ENCODE results near the gene NOX5. TPM values are rescaled to one million over a fixed set of nuclear protein-coding genes. Genes with fewer than 3 reads are reported as not detected.

Gene NOX5
- total RNA-seq, 1 experiment from 2014 or later, result 1.1 TPM

DNA sequence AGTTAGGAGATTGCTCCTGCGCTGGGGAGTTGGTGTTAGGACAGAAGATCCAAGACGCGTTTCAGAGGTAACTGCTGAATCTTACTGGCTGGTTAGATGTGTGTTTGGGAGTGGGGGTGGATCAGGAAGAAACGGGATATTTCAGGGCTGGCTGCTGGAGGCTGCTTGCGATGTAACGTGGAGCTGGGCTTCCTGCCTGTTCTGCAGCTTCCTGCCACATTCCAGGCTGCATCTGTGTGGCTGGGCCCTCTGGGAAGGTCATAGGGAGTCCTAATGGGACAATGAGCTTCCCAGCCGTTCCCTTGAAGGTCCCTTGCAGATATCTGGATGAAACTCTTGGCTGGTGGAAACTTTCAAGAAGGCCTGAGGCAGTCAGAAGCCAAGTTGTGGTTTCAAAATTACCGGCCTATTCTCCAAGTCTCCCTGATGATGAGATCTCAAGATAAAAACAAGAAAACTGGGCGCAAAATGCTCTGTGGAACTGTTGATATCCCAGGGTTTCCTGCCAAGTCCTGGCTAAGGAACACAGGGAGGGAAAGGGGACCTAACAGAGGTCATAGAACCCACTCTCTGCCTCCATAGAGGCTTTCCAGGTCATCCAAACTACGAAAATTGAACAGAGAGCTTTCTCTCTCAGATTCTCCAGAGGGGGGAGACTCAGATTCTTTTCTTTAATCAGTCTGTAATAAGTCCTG lies 67.0 kb downstream of the NOX5 start:
- peak; percentile 85 for DNase-seq (ENCODE audit: low read depth)

DNA sequence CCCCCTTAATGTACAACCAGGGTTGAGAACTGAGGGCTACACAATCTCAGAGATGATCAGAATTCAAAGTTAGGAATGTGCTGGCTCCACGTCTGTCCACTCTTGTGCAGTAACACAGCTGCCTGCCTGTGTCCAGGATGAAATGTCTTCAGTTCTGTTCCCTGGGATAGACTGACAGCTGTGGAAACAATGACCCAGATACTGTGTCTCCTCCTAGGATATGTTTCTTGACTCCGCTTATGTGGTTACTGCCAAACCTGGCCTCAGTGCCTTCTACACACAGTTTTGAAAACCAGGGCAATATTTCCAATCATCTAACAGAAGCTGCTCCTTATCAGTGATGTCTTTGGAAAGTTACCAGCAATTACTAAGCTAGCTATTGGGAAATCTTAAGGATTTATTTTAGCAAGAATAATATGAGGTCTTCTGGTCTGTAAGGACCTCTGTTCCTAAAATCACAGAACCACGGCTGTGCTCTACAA lies 67.6 kb downstream of the NOX5 start:
- peak; percentile 33 for DNase-seq (ENCODE audit: low read depth)

DNA sequence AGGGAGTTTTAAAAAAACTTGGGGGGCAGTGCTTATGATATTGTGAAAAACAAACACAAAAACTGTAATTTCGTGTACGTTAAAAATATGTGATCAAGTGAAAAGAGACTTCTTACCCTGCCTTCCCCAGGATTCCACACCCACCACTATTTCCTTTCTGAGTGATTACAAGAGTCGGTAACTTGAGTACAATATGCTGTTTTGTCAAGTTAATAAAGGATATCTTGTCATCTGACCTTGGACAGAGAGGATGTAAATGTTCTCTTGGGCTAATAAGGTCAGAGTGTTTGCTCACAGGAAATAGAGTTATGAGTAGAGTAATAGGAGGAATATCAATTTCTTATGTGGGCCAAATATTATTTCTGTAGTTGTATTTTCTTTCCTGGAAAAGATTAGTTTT lies 68.1 kb downstream of the NOX5 start:
- DNase-seq (ENCODE audit: low read depth), result no peak

DNA sequence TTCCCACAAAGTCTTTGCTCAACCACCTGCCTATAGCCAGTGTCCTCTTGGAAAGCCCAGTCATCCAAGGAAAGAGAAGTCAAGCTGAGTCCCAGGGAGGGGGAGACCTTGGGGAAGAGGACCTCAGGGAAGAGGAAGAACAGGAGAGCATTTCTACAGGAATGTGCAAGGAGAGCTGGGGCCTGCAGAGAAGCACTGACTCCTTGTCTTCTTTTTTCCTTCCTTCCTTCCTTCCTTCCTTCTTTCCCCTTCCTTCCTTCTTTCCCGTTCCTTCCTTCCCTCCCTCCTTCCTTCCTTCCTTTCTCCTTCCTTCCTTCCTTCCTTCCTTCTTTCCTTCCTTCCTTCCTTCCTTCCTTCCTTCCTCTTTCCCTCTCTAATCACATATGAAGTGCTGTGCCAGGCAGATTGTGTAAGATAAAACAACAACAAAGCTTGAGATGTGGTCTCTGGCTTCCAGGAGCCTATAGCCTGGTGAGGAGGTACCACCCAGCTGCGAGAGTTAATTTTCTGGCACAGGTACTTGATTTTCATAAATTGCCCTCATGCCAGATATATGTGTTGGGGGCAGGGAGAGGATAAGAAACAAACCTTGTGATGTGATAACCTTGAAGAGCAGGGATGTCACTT lies 70.0 kb downstream of the NOX5 start:
- DNase-seq (ENCODE audit: low read depth), result no peak

DNA sequence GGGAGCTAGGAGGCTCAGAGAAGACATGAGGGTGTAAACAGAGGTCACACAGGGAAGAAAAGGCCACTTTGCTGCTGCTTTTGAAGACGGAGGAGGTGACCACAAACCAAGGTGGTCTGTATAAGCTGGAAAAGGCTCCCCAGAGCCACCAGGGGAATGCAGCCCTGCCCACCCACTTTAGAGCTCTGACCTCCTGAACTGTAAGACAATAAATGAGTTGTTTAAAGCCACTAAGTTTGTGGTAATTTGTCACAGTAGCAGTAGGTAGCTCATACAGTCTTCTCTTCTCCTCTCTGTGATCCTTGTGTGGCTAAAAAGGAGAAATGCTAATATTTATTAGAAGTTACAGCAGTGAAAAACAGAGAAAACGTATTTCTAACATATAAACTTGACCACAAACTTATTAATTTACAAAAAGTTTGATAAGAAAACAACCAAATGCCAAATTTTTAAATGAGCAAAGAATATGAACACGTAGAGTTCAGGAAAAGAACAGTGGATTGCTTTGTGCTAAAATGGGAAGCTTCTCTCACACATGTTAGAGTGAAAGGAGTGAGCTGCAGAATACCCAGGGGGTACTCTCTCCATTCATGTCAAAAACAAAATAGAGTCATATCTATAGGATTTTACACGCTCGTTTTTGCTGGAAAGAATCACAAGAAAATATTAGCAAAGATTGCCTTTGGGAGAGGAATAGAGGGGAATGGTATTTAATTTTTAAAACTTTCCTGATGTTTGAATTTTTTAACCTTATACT lies 71.0 kb downstream of the NOX5 start:
- no peak for DNase-seq (ENCODE audit: low read depth)

DNA sequence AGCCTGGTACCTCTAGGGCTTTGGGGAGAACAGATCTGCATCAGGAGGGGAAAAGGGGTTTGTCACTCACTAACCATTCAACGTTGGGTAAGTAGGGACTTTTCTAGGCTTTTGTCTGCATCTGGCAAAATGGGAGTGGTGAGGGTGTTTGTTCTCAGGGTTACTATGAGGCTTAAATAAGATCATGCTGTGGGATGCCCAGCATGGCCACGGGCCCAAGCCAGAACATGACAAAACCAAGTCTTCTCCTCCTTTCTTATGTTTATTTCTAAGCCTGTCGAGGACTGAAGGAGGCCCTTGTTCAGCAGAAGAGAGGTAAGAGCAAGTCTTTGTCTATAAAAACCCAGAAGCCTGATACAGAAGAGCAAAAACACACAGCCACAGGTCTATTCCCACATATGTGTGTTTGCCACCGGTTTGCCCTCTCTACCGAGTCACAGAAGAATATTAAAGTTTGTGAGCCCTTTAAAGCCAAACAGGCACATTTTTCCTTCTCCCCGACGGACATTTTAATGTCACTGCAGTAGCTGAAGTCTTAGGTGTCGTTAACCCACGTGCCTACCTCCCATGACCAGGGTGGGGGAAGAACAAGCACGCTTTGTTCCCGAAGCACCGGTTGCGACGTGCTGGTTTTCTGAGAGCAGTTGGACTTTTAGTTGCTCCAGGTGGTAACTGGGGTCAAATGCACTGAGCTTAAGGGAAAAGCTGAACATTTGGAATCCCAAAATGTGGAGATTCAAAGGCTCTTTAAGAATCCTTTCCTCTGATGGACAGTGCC lies 72.1 kb downstream of the NOX5 start:
- DNase-seq (ENCODE audit: low read depth), result no peak

DNA sequence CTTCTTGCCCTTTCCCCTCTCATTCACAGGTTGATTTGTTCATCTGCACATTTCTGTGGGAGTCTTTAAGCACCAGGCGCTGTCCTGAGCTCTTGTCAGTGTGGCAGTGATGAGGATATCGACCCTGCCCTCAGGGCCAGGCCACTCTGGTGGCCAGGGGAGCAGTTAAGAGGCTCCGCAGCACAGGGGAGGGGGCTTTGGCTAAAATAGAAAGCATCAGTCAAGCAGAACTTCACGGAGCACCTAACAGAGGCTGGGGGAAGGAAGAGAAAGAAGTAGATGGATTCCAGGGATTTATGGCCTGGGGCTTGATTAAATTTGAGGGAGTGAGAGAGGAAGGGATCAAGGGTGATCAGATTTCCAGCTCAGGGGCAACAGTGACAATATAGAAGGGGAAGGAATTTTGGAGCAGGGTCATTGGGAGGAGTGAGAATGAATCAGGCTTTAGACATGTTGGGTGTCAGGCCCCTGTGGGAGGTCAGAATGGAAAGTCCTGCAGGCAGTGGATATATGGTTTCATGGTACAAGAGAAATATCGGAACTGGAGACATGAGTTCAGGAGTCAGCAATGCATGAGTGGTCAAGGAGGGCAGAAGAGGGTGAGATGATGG lies 73.0 kb downstream of the NOX5 start:
- DNase-seq (ENCODE audit: low read depth), result peak; percentile 43

DNA sequence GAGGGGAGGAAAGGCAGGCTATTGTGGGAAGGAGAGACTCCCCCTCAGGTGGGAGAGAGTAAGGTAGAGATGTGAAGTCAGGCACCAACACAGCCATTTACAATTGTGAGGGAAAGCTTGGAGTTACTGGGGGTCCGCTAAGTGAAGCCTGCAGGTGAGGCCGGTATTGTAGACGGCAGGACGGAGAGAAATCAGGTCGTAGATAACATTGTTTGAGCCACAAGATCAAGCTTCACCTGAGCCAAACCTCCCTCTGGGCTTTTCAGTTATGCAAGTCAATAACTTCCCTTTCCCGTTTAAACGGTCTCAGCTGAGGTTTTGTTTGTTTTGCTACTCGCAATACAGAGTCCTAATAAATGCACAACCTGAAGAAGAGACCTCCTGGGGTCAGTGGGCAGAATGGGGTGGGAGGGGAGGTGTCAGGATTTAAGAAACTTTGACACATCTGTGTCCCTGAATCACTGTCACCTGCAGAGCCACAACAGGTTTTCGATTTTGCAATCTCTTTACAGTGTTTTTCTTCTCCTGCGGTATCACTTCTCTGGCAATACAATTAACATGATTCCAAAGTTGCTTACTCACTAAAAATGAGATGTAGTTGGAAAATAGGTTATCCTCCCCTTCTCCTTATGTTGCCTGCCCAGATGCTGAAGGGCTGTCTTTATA lies 73.9 kb downstream of the NOX5 start:
- DNase-seq (ENCODE audit: low read depth), result no peak

DNA sequence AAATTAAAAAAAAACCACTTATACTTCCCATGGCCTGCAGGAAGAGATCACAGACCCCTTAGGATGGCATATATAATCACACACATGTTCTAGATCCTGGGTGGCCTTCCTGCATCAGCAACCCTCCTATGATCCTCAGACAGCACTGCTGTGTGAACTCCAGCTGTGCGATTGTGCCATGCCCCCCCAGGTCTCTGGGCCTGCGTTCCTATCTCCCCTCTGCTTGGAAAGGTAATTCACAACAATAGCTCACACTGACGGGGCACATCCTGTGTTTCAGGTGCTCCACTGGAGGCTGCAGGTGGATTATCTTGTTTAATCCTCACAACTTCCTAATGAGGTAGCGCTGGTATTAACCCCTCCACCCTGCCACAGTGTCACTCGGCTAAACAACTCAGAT lies 74.8 kb downstream of the NOX5 start:
- no peak for DNase-seq (ENCODE audit: low read depth)

DNA sequence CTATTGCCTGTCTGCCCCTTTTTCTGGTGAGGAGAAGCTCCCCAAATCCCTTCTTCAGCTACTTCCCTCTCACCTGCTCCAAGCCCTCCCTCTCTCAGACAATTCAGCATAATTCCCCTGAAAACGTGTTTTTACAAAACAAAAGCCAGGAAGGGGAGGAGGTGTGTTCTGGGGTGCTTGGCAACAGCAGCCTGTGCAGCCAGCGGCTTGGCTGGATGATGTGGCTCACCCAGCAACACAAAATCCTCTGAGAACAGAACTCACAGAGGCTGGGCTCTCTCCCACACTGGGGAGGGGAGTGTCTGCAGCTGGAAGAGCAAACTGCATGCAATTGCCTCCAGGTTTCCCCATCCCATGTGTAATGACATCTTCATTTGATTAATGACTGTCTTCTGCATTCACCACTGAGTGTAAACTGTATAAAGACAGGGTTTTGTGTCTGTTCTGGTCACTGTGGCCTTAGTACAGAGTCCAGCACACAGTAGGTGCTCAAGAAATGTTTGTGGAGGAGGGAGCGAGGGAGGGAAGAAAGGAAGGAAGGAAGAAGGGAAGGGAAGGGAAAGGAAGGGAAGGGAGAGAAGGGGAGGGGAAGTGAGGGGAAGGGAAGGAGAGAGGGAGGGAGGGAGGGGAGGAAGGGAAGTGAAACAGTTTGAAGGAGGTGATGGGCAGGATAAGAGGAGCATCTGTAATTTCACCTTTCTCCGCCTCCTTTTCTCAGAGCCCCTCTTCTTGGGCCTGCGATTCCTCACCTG lies 75.9 kb downstream of the NOX5 start:
- DNase-seq (ENCODE audit: low read depth), result peak; percentile 54

DNA sequence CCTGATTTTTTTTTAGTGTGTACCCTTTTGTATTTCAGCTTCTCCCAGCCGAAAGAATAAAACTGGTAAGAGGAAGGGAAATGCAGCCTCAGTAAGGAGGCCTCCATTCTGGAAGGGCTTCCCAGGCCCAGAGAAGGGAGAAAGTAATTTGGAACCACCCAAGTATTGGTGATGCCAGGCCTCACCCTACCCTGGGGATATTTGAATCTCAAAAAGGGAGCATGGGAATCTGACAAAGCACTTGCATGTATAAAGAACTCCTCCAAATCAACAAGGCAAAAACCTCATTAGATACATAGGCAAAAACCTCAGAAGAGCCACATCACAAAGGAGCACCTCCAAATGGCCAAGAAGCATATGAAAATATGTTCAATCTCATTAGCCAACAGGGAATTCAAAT lies 77.2 kb downstream of the NOX5 start:
- no peak for DNase-seq (ENCODE audit: low read depth)

DNA sequence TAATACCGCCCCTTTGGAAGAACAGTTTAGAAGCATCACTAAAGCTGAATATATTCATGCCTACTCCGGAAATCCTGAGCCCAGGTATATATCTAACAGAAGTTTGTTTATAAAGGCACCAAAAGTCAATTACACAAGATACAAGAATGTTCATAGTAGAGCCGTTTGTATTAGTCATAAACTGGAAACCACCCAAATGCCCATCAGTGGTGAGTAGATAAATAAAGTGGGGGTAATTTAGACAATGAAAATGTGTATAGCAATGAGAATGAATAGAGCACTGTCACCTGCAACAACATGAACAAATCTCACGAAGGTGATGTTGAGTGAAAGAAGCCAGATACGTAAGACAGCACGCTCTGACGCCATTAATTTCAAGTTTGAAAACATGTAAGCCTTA lies 77.7 kb downstream of the NOX5 start:
- DNase-seq (ENCODE audit: low read depth), result peak; percentile 92

DNA sequence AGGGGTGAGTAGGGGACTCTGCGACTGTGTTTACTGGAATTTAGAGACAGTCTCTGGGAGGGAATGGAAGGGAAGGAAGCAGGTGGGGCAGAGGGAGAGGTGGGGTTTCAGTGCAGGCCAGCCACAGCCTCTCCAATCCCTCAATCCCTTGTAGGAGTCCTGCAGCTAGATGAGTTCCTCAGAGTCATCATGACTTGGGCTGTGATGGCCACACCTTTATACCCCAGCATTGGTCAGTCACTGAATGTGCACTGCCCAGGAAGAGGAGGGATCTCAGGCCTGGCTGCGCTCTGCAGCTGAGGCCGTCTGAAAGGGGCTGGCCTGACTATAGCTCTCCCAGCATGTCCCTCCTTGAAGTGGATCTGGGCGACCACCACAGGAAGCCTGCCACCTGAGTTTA lies 78.6 kb downstream of the NOX5 start:
- peak; percentile 23 for DNase-seq (ENCODE audit: low read depth)

DNA sequence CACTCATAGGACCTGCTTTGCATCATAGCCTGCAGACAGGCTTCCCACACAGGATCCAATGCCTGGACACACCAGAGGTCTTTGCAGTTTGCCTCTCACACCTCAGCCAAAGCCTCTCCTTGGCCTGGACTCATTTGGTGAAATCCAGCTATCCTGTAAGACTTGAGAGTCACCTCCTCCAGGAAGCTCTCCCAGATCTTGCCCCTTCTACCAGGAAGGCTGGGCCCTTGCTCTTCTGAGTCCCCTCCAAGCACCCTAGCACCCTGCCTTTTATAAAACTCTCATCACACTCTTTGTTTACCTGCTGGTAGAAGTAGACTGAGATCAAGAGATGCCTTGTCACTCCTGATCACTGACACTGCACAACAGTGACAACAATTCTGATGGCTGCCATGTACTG lies 79.1 kb downstream of the NOX5 start:
- no peak for DNase-seq (ENCODE audit: low read depth)

DNA sequence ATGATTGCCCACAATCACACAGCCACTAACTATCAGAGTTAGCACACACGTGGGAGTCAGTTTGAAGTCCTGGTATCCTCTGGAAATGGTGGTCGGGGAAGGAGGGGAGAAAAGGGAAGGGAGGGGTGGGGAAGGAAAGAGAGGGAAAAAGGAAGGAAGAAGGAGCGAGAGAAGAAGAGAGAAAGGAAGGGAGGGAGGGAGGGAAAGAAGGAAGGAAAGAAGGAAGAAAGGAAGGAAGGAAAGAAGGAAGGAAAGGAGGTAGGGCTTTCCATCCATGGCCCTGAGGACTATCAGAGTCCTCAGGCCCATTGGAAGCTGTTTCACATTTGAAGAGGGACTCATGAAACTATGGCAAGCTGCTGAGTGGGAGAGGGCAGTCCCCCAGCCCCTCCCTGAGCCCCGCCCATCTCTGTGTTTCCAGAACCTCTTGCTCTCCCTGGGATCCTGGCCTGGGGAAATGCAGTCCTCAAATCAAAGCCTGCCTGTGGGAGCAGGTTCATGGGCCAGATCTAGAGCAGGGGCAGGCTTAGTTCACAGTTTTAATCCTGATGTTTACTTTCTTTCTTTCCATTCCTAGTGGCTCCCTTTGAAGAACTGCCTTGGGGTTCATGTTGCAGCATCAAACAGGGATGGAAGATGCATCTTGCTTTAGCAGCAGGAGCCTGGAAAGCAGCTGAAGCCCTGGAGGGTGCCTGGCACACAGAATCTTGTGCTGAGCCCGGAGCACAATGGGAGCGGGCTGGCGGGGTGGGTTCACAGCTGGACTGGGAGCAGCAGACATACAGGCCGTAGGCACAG lies 79.8 kb downstream of the NOX5 start:
- DNase-seq (ENCODE audit: low read depth), result no peak

DNA sequence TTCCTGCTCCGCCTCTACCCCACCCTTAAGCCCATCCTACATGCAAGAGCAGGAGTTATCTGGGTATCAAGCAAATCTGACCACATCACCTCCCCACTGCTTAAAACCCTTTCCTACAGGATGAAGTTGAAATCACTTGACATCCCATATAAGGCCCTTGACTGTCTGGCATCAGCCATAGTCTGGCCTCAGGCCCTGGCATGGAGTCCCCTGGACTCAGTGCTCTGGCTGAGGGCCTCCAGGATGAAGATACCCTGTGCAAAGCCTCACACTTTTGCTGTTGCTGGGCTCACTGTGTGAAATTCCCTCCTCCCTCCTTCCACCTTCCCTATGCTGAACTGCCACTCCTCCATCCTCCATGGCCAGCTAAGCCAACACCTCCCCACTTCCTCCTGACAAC lies 80.8 kb downstream of the NOX5 start:
- no peak for DNase-seq (ENCODE audit: low read depth)

DNA sequence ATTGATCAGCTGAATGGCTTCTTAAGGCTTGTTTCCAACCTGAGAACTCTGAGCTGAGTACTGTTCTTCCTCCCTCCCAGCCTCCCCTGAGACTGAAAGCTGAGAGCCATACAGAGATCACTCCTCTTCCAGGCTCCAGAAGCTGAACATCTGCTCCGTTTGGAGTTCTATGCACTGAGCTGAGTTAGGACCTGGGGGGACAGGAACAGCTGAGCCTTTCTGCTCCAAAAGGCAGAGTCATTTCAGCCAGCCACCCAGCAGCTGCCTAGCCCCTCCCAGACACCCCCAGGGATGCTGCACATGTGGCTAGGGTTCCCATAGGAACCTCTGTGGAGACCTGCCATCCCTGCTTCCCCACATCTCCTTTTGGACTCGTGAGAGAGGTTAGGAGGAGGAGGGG lies 81.7 kb downstream of the NOX5 start:
- no peak for DNase-seq (ENCODE audit: low read depth)

DNA sequence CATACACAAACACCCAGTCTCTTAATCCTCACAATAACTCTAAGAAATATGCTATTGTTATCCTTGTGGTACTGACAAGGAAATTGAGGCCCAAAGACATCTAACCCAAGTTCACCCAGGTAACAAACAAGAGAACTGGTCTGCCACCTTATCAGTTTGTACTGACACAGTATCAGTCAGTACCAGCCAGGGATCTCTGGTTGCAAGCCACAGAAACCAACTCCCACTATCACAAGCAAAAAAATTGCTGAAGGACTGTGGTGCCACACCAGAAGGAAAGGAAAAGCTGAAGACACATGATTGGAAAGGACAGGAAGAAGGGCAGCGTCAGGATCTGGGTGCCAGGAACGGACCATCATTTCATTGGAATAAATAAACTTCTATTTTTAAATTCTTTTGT lies 82.1 kb downstream of the NOX5 start:
- DNase-seq (ENCODE audit: low read depth), result no peak

DNA sequence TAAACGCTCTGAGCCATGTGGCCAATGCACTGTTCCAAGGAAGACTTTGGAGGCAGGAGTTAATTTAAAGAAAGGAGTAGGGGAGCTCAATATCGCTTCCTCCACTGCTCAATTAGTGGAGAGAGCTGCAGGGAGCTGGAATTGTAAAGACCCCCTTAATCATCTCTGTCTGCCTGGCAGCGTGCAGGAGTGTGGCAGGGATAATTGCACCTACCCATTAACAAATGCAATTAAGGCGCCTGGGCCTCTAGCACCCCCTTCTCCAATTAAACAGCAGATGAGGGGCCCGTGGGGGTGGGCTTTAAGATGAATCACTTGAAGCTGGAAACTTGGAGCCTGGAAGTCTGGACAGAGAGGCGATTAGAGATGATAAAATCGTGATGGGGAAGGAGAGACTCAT lies 84.3 kb downstream of the NOX5 start:
- DNase-seq (ENCODE audit: low read depth), result no peak

DNA sequence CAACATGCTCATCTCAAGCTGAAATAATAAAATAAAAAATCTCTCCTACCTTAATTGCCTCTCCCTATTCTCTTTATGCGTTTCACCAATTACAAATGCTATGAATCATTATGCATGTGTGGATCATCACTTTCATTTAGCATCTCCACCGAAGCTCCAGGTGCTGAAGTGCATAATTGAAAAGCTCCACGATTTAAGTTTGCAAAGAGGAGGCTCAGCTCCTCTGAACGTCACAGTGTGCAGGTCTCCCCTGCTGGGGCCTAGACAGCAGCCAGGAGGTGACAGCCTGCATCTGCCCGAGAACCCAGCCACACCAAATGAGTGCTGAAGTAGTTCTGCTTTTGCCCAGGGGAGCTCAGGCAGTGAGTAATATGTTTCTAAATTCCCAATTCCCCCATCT lies 85.4 kb downstream of the NOX5 start:
- no peak for DNase-seq (ENCODE audit: low read depth)
